ENCODE results near the gene SLX4.
"Not testable (repeated sequence)": the region's sequence is repeated elsewhere in the genome, so short reads cannot be mapped to it uniquely, and the experiment has no call there.

Gene SLX4

GRCh38 chr16:3640632-3641501, 29.5 kb upstream of the SLX4 start:
- DNase-seq (ENCODE audit: low read depth, low spot score): no peak

GRCh38 chr16:3640207-3640606, 28.8 kb upstream of the SLX4 start:
- DNase-seq (ENCODE audit: low read depth, low spot score): no peak

GRCh38 chr16:3638916-3639644, 27.7 kb upstream of the SLX4 start:
- no peak for DNase-seq (ENCODE audit: low read depth, low spot score)

GRCh38 chr16:3637371-3637923, 26.0 kb upstream of the SLX4 start:
- no peak for DNase-seq (ENCODE audit: low read depth, low spot score)

- no peak for DNase-seq (ENCODE audit: low read depth, low spot score)
Measured at GRCh38 chr16:3625911-3626732, 14.7 kb upstream of the SLX4 start.

GRCh38 chr16:3625331-3625730, 13.9 kb upstream of the SLX4 start:
- DNase-seq (ENCODE audit: low read depth, low spot score): no peak

- no peak for DNase-seq (ENCODE audit: low read depth, low spot score)
Measured at GRCh38 chr16:3623642-3624041, 12.2 kb upstream of the SLX4 start.

GRCh38 chr16:3618769-3619141, 7.3 kb upstream of the SLX4 start:
- no peak for DNase-seq (ENCODE audit: low read depth, low spot score)

GRCh38 chr16:3612510-3613466, 1.4 kb upstream of the SLX4 start:
- DNase-seq (ENCODE audit: low read depth, low spot score): no peak

- DNase-seq (ENCODE audit: low read depth, low spot score): no peak
Measured at GRCh38 chr16:3610698-3611145, 684 bp downstream of the SLX4 start.

- DNase-seq (ENCODE audit: low read depth, low spot score): no peak
Measured at GRCh38 chr16:3609895-3610697, 1.3 kb downstream of the SLX4 start.

- DNase-seq (ENCODE audit: low read depth, low spot score): not testable (repeated sequence)
Measured at GRCh38 chr16:3608976-3609375, 2.4 kb downstream of the SLX4 start.

- no peak for DNase-seq (ENCODE audit: low read depth, low spot score)
Measured at GRCh38 chr16:3608069-3608468, 3.3 kb downstream of the SLX4 start.

- DNase-seq (ENCODE audit: low read depth, low spot score): no peak
Measured at GRCh38 chr16:3607634-3608033, 3.8 kb downstream of the SLX4 start.

- no peak for DNase-seq (ENCODE audit: low read depth, low spot score)
Measured at GRCh38 chr16:3607161-3607560, 4.2 kb downstream of the SLX4 start.

- DNase-seq (ENCODE audit: low read depth, low spot score): no peak
Measured at GRCh38 chr16:3606441-3606840, 5.0 kb downstream of the SLX4 start.

GRCh38 chr16:3602320-3602653, 9.1 kb downstream of the SLX4 start:
- no peak for DNase-seq (ENCODE audit: low read depth, low spot score)

- no peak for DNase-seq (ENCODE audit: low read depth, low spot score)
Measured at GRCh38 chr16:3601614-3602319, 9.6 kb downstream of the SLX4 start.

- no peak for DNase-seq (ENCODE audit: low read depth, low spot score)
Measured at GRCh38 chr16:3599922-3600321, 11.5 kb downstream of the SLX4 start.

Data from astrocyte of the hippocampus (primary cell).